NCI-H774 (cell line): ENCODE results near the gene GPR176.
"Not testable (repeated sequence)": the region's sequence is repeated elsewhere in the genome, so short reads cannot be mapped to it uniquely, and the experiment has no call there.

Experiments used
- DNase-seq: peaks from one replicate; lab custom pipeline; 2025; lab: John Stamatoyannopoulos, UW

Gene GPR176

DNA sequence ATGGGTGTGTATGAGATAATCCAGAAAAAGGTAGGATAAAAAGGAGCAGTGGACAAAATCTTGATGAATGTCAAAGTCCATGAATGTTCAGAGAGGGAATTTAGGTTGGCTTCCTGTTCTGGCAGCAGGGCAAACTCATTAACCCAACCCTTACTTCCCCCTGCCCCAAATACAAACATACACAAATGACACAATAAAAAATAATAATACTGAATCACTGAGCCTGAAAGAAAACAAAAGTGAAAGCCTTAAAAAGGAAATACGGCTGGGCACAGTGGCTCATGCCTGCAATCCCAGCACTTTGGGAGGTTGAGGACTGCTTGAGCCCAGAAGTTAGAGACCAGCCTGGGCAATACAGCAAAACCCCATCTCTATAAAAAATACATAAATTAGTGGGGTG, 62.9 kb downstream of the GPR176 start:
- DNase-seq = no peak

DNA sequence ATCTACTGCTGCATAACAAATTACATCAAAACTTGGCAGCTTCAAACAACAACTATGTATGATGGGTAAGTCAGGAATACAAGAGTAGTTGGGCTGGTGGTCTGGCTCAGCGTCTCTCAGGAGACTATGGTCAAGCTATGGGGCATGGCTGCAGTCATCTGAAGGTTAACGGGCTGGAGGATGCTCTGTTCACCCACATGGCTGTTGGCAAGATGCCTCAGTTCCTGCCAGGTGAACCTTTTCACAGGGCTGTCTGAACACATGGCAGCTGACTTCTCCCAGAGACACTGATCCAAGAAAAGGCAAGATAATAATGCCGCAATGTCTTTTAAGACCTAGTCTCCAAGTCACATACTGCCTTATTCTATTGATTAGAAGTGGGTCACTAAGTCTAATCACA, 63.7 kb downstream of the GPR176 start:
- no peak for DNase-seq

GRCh38 chr15:39855400-39855799, 64.7 kb downstream of the GPR176 start:
- DNase-seq = no peak

GRCh38 chr15:39854161-39854560, 65.9 kb downstream of the GPR176 start:
- DNase-seq = no peak

DNA sequence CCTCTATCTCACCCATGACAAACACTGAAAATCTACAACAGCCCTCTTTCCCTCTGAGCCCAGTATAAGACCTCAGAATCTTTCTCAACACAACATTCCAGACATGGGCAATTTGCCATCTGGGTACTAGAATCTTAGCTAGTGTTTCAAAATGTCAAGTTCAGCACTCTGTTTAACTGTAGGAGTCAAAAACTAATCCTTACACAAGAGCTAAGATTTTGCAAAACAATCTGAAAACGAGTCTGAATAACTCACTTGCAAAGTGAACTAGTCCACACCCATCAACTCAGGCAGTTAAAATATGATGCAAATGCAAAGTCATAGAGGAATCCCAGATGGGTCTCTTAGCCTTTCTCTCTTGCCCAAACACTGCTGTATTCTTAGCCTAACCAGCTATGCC, 67.8 kb downstream of the GPR176 start:
- no peak for DNase-seq

DNA sequence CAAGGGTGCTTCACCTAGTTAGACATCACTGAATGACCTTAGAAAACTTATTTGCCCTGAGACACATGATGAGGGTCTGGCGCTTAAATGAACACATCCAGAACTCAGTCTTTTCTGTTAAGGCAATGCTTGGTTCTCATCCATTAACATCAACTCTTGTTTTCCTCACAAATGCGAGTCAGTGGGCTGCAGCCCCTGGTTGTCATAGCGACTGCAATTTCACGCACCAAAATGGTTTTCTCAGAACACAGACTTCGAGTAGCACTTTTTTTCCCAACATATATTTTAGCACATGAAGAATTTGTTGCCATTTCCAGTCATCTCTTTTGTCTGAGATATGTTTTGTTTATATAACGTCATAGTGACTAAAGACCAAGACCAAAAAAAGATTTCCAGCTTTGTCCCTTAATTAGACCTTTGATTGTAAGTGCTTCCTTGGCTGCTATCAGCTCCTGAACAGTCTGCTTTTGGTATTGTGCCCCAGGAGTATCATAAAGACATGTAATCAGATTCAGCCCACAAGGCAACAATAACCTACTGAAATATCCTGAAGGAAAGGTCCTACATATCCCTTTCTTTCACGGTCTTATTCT, 68.5 kb downstream of the GPR176 start:
- DNase-seq = no peak

DNA sequence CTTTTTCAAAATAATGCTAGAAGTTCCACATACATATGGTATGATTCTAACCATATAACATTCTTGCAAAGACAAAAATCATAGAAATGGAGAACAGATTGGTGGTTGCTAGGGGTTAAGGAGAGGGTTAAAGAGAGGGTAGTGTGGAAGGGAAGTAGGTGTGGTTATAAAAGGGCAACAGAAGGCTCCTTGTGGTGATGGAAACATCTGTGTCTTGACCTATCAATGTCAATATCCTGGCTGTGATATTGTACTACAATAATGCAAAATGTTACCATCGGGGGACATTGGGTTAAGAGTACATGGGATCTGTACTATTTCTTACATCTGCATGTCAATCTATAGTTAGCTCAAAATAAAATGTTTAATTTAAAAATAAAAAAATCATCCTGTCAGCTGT, 69.6 kb downstream of the GPR176 start:
- DNase-seq = no peak

GRCh38 chr15:39846108-39846507, 74.0 kb downstream of the GPR176 start:
- DNase-seq = no peak

GRCh38 chr15:39845582-39845981, 74.5 kb downstream of the GPR176 start:
- DNase-seq = no peak

DNA sequence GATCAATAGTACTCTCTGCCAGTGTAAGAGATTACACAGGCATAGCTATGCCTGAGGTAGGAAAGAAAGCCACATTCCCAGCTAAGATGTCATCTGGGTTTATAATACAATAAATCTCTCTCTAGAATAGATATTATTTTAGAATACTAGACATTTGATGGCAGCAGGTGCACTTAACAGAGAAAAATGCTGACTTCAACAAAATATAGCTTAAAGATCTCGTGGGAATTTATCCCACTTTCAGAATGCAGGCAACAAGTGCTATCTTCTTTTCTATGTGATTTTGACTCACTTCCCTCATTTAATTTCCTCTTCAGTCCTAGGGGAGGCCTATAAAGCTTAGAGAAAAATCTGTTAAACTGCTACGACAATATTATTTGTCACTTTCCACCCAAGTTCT, 76.5 kb downstream of the GPR176 start:
- DNase-seq = no peak

- DNase-seq = no peak
Measured at GRCh38 chr15:39837454-39837853, 82.6 kb downstream of the GPR176 start.

DNA sequence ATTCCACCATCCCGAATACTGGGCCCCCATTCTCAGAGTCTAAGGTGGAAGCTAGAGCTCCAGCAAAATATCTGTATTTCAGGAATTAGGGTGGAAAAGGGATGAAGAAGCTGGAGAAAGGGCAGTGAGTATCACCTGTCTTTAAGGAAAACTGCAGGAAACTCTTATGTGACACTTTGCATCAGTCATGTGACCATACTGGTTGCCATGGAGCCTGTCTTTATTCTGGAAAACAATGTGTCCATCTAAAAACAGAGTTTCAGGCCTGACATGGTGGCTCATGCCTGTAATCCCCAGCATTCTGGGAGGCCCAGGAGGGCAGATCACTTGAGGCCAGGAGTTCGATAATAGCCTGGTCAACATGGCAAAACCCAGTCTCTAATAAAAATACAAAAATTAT, 84.5 kb downstream of the GPR176 start:
- DNase-seq = no peak

DNA sequence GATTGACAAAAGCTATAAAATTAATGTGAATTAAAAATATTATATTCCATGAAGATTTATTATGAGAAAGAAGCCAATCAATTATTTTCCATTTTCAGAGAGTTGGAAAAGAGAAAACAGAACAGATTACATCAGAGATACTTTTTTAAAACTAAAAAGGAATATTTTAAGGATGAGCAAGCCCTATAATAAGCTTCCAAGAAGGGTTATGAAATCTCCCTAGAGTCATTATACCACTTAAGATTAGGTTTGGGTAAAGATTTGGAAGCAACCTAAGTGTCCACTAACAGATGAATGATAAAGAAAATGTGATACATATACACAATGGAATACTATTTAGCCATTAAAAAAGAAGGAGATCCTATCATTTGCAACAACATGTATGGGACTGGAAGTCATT, 85.8 kb downstream of the GPR176 start:
- no peak for DNase-seq

GRCh38 chr15:39833515-39833981, 86.5 kb downstream of the GPR176 start:
- peak; percentile 33 for DNase-seq

DNA sequence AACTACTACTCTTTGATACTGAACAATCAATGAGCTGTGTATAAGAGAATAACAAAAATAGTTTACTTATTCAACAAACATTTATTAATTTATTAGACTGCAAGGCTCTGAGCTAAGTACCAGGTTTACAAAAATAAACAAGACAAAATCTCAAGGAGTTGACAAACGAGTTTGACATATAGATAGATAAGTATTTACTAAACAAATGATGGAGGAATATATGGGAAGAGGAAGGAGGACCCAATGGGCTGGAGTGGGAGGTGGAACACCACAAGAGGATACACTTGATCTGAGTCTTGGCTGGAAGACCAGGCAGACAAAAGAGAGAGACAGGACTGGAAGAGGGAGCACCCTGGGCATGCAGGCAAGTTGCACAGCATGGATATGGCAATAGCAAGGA, 89.9 kb downstream of the GPR176 start:
- no peak for DNase-seq

GRCh38 chr15:39828374-39828931, 91.6 kb downstream of the GPR176 start:
- DNase-seq = no peak

GRCh38 chr15:39826975-39827374, 93.1 kb downstream of the GPR176 start:
- DNase-seq = no peak

- DNase-seq = no peak
Measured at GRCh38 chr15:39823634-39824033, 96.4 kb downstream of the GPR176 start.

GRCh38 chr15:39820050-39820602, 99.9 kb downstream of the GPR176 start:
- no peak for DNase-seq

GRCh38 chr15:39819533-39819932, 100.5 kb downstream of the GPR176 start:
- no peak for DNase-seq

DNA sequence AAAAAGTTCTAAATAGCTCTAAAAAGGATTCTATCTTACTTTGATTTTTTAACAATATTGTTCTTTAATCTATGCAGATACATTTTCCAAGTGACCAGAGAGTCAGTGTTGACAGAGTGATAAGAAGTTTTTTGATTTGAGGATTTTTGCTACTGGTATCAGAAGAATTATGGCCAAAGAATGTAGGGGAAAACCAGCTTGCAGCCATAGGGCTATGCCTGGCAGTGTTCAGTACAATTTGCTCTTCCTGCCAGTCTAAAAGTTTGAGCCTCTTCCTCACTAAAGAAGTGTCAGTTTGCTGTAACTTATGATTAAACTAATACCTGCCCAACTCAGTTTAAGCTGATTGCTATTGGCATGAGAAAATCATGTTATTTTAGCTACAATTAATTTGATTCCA, 102.2 kb downstream of the GPR176 start:
- no peak for DNase-seq

- no peak for DNase-seq
Measured at GRCh38 chr15:39814489-39814888, 105.6 kb downstream of the GPR176 start.

- not testable (repeated sequence) for DNase-seq
Measured at GRCh38 chr15:39812651-39813050, 107.4 kb downstream of the GPR176 start.

- DNase-seq = no peak
Measured at GRCh38 chr15:39808909-39809308, 111.2 kb downstream of the GPR176 start.
